Esophagus muscularis mucosa (tissue), 4 donors: ENCODE data around the gene CX3CR1.

Experiments
- CTCF ChIP-seq, 3 experiments: fragments of 200-600 bp in 2 of 3; fragments of 450-650 bp in 1 of 3; sonication (generic) in 2 of 3; IDR thresholded peaks; one replicate each; pipeline ENCODE4 v1.5.1; 2017 to 2019; ENCODE audit warnings: antibody characterized with exemption in 3 of 3, mild to moderate bottlenecking in 2 of 3, moderate library complexity in 1 of 3
- EP300 ChIP-seq: sonication (generic); formaldehyde crosslinking; IDR thresholded peaks from one replicate; pipeline ENCODE4 v1.6.1; 2017; ENCODE audit warnings: antibody characterized with exemption
- POLR2A ChIP-seq: fragments of 450-650 bp; IDR thresholded peaks from one replicate; pipeline ENCODE4 v1.6.1; 2017; ENCODE audit warnings: antibody characterized with exemption, moderate library complexity, mild to moderate bottlenecking, low read depth
- POLR2AphosphoS5 ChIP-seq, 2 donors: sonication (generic); formaldehyde crosslinking; IDR thresholded peaks; one replicate each; pipeline ENCODE4 v1.6.1; 2017; ENCODE audit warnings: antibody characterized with exemption in 2 of 2

DNA sequence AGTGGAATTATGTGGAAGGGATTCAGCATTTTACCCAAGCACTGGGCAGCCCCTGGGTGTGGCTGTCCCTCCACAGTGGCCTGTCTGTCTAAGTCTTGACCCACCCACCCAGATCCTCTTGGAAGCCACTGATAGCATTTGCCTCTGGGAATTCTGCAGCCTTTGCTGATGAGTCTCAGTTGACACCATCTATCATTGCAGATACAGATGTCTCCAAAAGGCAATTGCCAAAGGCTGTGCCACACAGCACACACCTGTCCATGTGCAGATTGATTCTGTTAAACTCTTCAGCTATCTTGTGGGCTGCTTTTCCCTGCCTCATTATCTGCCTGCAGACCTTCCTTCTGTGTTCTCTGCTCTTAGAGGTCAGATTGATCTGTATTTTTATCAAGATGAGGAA, 18.1 kb downstream of the CX3CR1 start:
- no peak for TF ChIP-seq CTCF (IDR thresholded peaks at IDR 0.05)
- no peak for TF ChIP-seq POLR2A
- no peak for TF ChIP-seq POLR2AphosphoS5 (IDR thresholded peaks at IDR 0.05)
- TF ChIP-seq EP300, result no peak
